GM18870 (cell line): ENCODE results near the gene E2F1.
"Not testable (repeated sequence)": the region's sequence is repeated elsewhere in the genome, so short reads cannot be mapped to it uniquely, and the experiment has no call there.

Experiments
- ATAC-seq: cut with Tn5 transposase; IDR thresholded peaks from one replicate; pipeline ENCODE4 v1.9.1; 2021; ENCODE audit warnings: moderate library complexity; ENCODE audit not compliant: unreplicated experiment

E2F1 gene

DNA sequence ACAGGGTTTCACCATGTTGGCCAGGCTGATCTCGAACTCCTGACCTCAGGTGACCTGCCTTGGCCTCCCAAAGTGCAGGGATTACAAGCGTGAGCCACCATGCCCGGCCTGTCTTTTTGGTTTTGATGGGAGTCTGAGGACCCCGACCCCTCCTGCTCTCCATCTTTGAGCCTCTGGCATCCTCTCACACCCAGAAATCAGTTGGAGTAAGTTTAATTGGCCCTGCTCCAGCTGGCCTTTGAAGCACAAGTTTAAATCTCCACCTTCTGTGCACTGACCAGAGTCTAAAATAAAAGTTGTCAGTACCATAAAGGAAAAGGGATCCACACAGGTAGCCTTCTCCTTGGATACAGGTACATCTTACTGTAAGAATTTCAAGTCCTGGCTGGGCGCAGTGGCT is 40.0 kb downstream of the E2F1 start:
- ATAC-seq: no peak

DNA sequence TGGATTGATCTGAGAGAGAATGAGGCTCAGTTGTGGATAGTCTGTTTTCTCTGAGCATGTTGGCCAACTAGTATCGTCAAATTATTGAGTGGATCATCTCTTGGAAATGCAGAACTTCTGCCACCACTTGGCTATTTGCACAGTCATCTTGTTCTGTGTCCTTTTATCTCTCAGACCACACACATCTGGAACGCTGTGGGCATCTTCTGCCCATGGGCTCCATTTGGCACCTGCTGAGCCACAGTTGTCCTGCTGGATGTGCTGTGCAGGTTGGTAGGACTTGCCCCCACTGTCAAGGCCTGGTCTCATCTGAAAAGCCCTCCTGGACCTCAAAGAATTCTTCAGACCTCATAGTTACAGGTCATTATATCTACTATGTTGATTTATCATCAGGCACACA is 40.8 kb downstream of the E2F1 start:
- no peak for ATAC-seq

GRCh38 chr20:33645072-33645358 is 41.2 kb downstream of the E2F1 start:
- no peak for ATAC-seq

- no peak for ATAC-seq
Observed at GRCh38 chr20:33644313-33645071, 41.7 kb downstream of the E2F1 start.

DNA sequence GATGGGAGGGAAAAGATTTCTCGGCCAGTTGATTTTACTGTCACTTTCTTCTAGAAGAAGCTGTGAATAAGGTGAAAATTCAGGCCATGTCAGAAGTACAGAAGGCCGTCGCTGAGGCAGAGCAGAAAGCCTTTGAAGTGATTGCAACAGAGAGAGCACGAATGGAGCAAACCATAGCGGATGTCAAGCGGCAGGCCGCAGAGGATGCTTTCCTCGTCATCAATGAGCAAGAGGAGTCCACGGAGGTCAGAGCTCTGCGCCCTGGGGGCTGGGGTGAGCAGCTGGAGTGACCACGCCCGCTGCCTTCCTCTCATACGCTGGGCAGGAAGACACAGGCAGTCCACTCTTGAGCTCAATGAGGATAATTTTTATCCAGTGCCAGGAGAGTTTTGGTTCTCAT is 45.9 kb downstream of the E2F1 start:
- ATAC-seq: no peak

GRCh38 chr20:33636776-33637175 is 49.4 kb downstream of the E2F1 start:
- no peak for ATAC-seq

GRCh38 chr20:33635341-33635740 is 50.8 kb downstream of the E2F1 start:
- no peak for ATAC-seq

- not testable (repeated sequence) for ATAC-seq
Observed at GRCh38 chr20:33631910-33632309, 54.3 kb downstream of the E2F1 start.

DNA sequence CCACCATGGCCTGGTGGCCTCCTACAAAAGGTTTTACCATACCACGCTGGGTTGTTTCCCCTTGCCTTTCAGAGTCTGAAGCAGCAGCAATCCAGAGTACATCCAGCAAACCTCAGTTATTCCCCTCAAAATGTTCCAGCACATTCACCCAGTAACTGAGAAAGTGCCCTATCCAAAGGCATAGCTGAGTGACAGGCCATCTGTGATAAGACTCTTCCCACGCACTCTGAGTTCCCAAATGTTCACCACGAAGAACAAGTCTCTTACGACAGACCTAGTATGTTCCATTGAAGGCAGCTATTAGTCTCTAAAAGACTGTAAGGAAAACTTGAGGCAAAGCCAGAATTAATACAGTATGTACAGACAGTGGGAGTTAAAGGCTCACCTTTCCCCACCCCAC is 55.7 kb downstream of the E2F1 start:
- ATAC-seq: no peak

DNA sequence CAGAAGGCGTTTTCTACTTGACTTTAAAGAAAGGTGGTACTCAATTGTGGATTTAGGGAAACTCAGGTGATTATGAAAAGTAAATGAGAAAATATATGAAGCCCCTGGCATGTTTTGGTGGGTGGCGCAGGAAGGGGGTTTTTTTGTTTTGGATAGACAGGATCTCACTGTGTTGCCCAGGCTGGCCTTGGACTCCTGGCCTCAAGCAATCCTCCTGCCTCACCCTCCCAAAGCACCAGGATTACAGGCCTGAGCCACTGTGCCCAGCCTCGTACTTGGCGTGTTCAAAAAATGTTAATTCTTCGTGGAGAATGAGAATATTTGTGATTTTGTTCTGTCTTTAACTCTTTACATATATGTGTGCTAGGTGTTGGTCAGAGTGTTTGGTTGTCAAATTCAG is 56.2 kb downstream of the E2F1 start:
- no peak for ATAC-seq

DNA sequence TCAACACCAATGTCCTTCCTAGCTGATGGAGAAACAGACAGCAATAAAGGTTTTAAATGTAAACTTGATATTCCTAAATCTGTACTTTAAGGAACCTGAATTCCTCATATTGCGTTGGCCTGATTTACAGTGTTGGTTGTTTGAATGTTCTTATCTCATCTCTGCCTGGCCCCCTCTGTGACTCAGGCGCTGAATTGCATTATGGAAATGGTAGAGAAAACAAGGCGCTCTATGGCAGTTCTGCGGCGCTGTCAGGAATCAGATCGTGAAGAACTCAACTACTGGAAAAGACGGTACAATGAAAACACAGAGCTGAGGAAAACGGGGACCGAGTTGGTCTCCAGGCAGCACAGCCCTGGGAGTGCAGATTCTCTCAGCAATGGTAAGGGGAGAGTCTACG is 56.7 kb downstream of the E2F1 start:
- no peak for ATAC-seq

DNA sequence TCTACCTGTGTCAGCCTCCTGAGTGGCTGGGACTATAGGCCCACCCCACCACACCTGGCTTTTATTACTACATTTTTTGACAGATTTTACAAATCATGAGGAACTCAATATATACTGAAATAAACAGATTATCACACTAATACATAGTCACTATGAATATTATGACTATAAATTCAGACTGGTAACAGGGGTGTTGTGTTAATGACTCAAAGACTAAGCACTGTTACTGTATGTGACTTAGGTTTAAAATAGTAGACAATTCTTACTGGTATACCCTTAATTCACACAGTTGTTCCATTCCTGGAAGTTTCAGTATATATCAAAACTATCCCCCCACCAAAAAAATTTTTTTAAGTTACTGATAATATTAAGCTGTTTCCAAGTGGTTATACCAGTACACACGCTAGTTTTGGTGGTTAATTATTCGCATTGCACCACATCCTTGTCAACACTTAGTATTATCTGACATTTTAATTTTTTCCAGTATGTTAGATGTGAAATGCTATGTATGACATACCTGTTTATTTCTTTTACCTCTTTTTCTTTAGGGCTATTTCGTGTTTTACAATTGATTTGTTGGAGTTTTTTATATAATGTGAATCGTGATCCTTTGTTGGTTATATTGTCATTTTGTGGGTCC is 58.5 kb downstream of the E2F1 start:
- no peak for ATAC-seq

- no peak for ATAC-seq
Observed at GRCh38 chr20:33626190-33626589, 60.0 kb downstream of the E2F1 start.
